ENCODE data around the gene AP1M1. TPM values are rescaled to one million over a fixed set of nuclear protein-coding genes. Genes with fewer than 3 reads are reported as not detected.

Gene AP1M1
- total RNA-seq, 4 donors from 2014 or later = 92.8 to 144 (median 109) TPM

- 86 to 87% methylated on average over 20 to 25 of the region's 32 CpGs for WGBS, 2 donors
- Histone ChIP-seq H3K36me3 (peaks cover 7 to 100% (median 33%) of the 10 kb centered on the region in 3 donors), H3K4me1 (no peaks in the 10 kb centered on the region), H3K4me3 (no peak overlapping the region), H3K9me3 (peaks cover 0 to 29% (median 10%) of the 10 kb centered on the region in 4 donors), H3K27ac (no peak overlapping the region), H3K27me3 (no peaks in the 10 kb centered on the region)
- DNase-seq (ENCODE audit: low spot score in 2 of 2) = peak in 1 of 2 donors; percentile 10
- TF ChIP-seq EP300 (IDR thresholded peaks at IDR 0.05) (no peak), POLR2A (IDR thresholded peaks at IDR 0.05) (no peak), CTCF (IDR thresholded peaks at IDR 0.05) (no peak)
These were observed 26.8 kb downstream of the AP1M1 start for GRCh38 chr19:16224293-16225045.

- Histone ChIP-seq H3K9me3 (peaks cover 0 to 19% (median 7%) of the 10 kb centered on the region in 4 donors), H3K4me3 (no peak overlapping the region), H3K36me3 (peaks cover 3 to 100% (median 33%) of the 10 kb centered on the region in 3 donors), H3K27me3 (no peaks in the 10 kb centered on the region), H3K27ac (no peak overlapping the region), H3K4me1 (no peaks in the 10 kb centered on the region)
- 84 to 87% methylated on average over 16 to 20 of the region's 21 CpGs for WGBS, 2 donors
- TF ChIP-seq EP300 (IDR thresholded peaks at IDR 0.05) (no peak), POLR2A (IDR thresholded peaks at IDR 0.05) (no peak), CTCF (IDR thresholded peaks at IDR 0.05) (no peak)
- peak in 1 of 2 donors; percentile 6 for DNase-seq (ENCODE audit: low spot score in 2 of 2)
These were observed 27.8 kb downstream of the AP1M1 start for GRCh38 chr19:16225279-16226183.

GRCh38 chr19:16226184-16226591 is 28.5 kb downstream of the AP1M1 start:
- TF ChIP-seq EP300 (IDR thresholded peaks at IDR 0.05) (no peak), POLR2A (IDR thresholded peaks at IDR 0.05) (no peak), CTCF (IDR thresholded peaks at IDR 0.05) (no peak)
- H3K4me1 ChIP-seq = no peaks in the 10 kb centered on the region
- no peak overlapping the region for H3K27ac ChIP-seq
- WGBS, 2 donors = 88 to 94% methylated on average over 8 to 16 of the region's 16 CpGs
- peaks cover 3 to 100% (median 33%) of the 10 kb centered on the region in 3 donors for H3K36me3 ChIP-seq
- no peaks in the 10 kb centered on the region for H3K27me3 ChIP-seq
- no peak overlapping the region for H3K4me3 ChIP-seq
- peak in 1 of 2 donors; percentile 7 for DNase-seq (ENCODE audit: low spot score in 2 of 2)
- H3K9me3 ChIP-seq = peaks cover 0 to 12% (median 3%) of the 10 kb centered on the region in 4 donors

- TF ChIP-seq EP300 (IDR thresholded peaks at IDR 0.05) = no peak
- TF ChIP-seq POLR2A (IDR thresholded peaks at IDR 0.05) = no peak
- no peak for TF ChIP-seq CTCF (IDR thresholded peaks at IDR 0.05)
- no peaks in the 10 kb centered on the region for H3K4me1 ChIP-seq
- peaks cover 0 to 3% (median 0%) of the 10 kb centered on the region in 4 donors for H3K9me3 ChIP-seq
- no peaks in the 10 kb centered on the region for H3K27me3 ChIP-seq
- no peak overlapping the region for H3K4me3 ChIP-seq
- H3K36me3 ChIP-seq = peaks cover 3 to 100% (median 33%) of the 10 kb centered on the region in 3 donors
- no peak overlapping the region for H3K27ac ChIP-seq
- 86 to 88% methylated on average over 19 to 30 of the region's 33 CpGs for WGBS, 2 donors
- DNase-seq (ENCODE audit: low spot score in 2 of 2) = peak in 1 of 2 donors; percentile 8
These were observed 29.4 kb downstream of the AP1M1 start for GRCh38 chr19:16226878-16227836.

Measured in tibial nerve (tissue), 4 donors.